HepG2 (cell line): Measurements from ENCODE around the gene ICE1.

Experiments used
- MZF1 ChIP-seq: sonication (generic); formaldehyde crosslinking; IDR thresholded peaks from 2 replicates; pipeline ENCODE4 v1.8.1; 2023; ENCODE audit warnings: mild to moderate bottlenecking, missing genetic modification reagents, borderline replicate concordance
- ZNF629 ChIP-seq: sonication (generic); formaldehyde crosslinking; conservative IDR thresholded peaks from 2 replicates; pipeline ENCODE4 v1.5.0; 2020; ENCODE audit warnings: missing genetic modification reagents
- ZNF644 ChIP-seq: IDR thresholded peaks from 2 replicates; pipeline ENCODE4 v1.6.1; 2016; ENCODE audit warnings: low read depth

GRCh38 chr5:5407924-5408323, 14.6 kb upstream of the ICE1 start:
- no peak for TF ChIP-seq MZF1 (CRISPR knock-in tag)
- no peak for TF ChIP-seq ZNF644 (CRISPR knock-in tag)
- no peak for TF ChIP-seq ZNF629 (CRISPR knock-in tag)
